NCI-H2107 treated with DMSO at 0.1 percent for 48 hours (cell line): ENCODE data around the gene TMEM184B.

ENCODE experiments used
- DNase-seq: peaks from one replicate; lab custom pipeline; 2025; ENCODE audit not compliant: unreplicated experiment; lab: John Stamatoyannopoulos, UW

Gene TMEM184B

GRCh38 chr22:38207898-38208432 is 64.8 kb downstream of the TMEM184B start:
- no peak for DNase-seq

GRCh38 chr22:38205261-38206128 is 67.3 kb downstream of the TMEM184B start:
- DNase-seq: no peak

- no peak for DNase-seq
These were observed 68.0 kb downstream of the TMEM184B start for GRCh38 chr22:38204784-38205183.

GRCh38 chr22:38203855-38204514 is 68.8 kb downstream of the TMEM184B start:
- DNase-seq: no peak

GRCh38 chr22:38203090-38203810 is 69.6 kb downstream of the TMEM184B start:
- DNase-seq: no peak

- no peak for DNase-seq
These were observed 70.2 kb downstream of the TMEM184B start for GRCh38 chr22:38202437-38203089.

- peak; percentile 83 for DNase-seq
These were observed 70.9 kb downstream of the TMEM184B start, which contains the start of gene MAFF for GRCh38 chr22:38201711-38202436. Gene MAFF (plus strand): TSS chr22:38201994. CDS start chr22:38213854, 11,860 bp downstream.

- no peak for DNase-seq
These were observed 71.5 kb downstream of the TMEM184B start for GRCh38 chr22:38201371-38201710.

- no peak for DNase-seq
These were observed 72.8 kb downstream of the TMEM184B start for GRCh38 chr22:38199826-38200559.

- peak; percentile 38 for DNase-seq
These were observed 75.9 kb downstream of the TMEM184B start for GRCh38 chr22:38196791-38197419.

- DNase-seq: no peak
These were observed 79.2 kb downstream of the TMEM184B start for GRCh38 chr22:38193580-38193979.

- DNase-seq: no peak
These were observed 80.3 kb downstream of the TMEM184B start for GRCh38 chr22:38192475-38192863.

GRCh38 chr22:38191731-38192474 is 80.9 kb downstream of the TMEM184B start:
- DNase-seq: no peak

GRCh38 chr22:38191055-38191454 is 81.8 kb downstream of the TMEM184B start:
- no peak for DNase-seq

GRCh38 chr22:38190581-38190980 is 82.2 kb downstream of the TMEM184B start:
- DNase-seq: no peak

- DNase-seq: no peak
These were observed 83.7 kb downstream of the TMEM184B start for GRCh38 chr22:38189104-38189503.

GRCh38 chr22:38187413-38188212 is 85.2 kb downstream of the TMEM184B start:
- peak; percentile 73 for DNase-seq

GRCh38 chr22:38186429-38186828 is 86.4 kb downstream of the TMEM184B start:
- DNase-seq: peak; percentile 20
